Measurements from ENCODE around the gene SPATA6L. TPM values are rescaled to one million over a fixed set of nuclear protein-coding genes. Genes with fewer than 3 reads are reported as not detected.

The SPATA6L gene
- total and polyA plus RNA-seq, 12 donors: 0.55 to 8.3 (median 2.8) TPM

GRCh38 chr9:4618700-4619099 is 47.6 kb downstream of the SPATA6L start:
- intact Hi-C loops (cut with DNase I): no loop called here
- no peak for DNase-seq
- Histone ChIP-seq H3K9me3 (replicated peaks in 1 of 3) (no peaks in the 10 kb centered on the region), H3K27ac (no peak overlapping the region), H3K36me3 (replicated peaks in 1 of 2) (no peaks in the 10 kb centered on the region), H3K27me3 (no peaks in the 10 kb centered on the region), H3K4me1 (replicated peaks in 1 of 2) (no peaks in the 10 kb centered on the region), H3K4me3 (no peak overlapping the region)
- TF ChIP-seq POLR2A (IDR thresholded peaks at IDR 0.05): no peak
- TF ChIP-seq CTCF (IDR thresholded peaks at IDR 0.05): no peak
- WGBS, 4 donors: 86 to 92% (median 89%) methylated on average over 2 of the region's 2 CpGs

GRCh38 chr9:4617752-4618151 is 48.5 kb downstream of the SPATA6L start:
- no peaks in the 10 kb centered on the region for H3K9me3 ChIP-seq (replicated peaks in 1 of 3)
- intact Hi-C loops (cut with DNase I): no loop called here
- no peak overlapping the region for H3K27ac ChIP-seq
- TF ChIP-seq POLR2A (IDR thresholded peaks at IDR 0.05) (no peak), CTCF (IDR thresholded peaks at IDR 0.05) (no peak)
- no peaks in the 10 kb centered on the region for H3K36me3 ChIP-seq (replicated peaks in 1 of 2)
- no peak overlapping the region for H3K4me3 ChIP-seq
- no peaks in the 10 kb centered on the region for H3K4me1 ChIP-seq (replicated peaks in 1 of 2)
- 52 to 73% (median 68%) methylated on average over 3 of the region's 3 CpGs for WGBS, 4 donors
- no peak for DNase-seq
- H3K27me3 ChIP-seq: no peaks in the 10 kb centered on the region

GRCh38 chr9:4615778-4616177 is 50.5 kb downstream of the SPATA6L start:
- Histone ChIP-seq H3K4me1 (replicated peaks in 1 of 2) (no peaks in the 10 kb centered on the region), H3K9me3 (replicated peaks in 1 of 3) (no peaks in the 10 kb centered on the region), H3K27ac (no peak overlapping the region), H3K36me3 (replicated peaks in 1 of 2) (no peaks in the 10 kb centered on the region), H3K27me3 (no peaks in the 10 kb centered on the region), H3K4me3 (no peak overlapping the region)
- DNase-seq: no peak
- TF ChIP-seq CTCF (IDR thresholded peaks at IDR 0.05) (no peak), POLR2A (IDR thresholded peaks at IDR 0.05) (no peak)
- intact Hi-C loops (cut with DNase I): no loop called here
- 76 to 96% (median 89%) methylated on average over 5 of the region's 5 CpGs for WGBS, 4 donors

GRCh38 chr9:4615251-4615650 is 51.0 kb downstream of the SPATA6L start:
- 81 to 86% (median 81%) methylated on average over 4 of the region's 4 CpGs for WGBS, 4 donors
- Histone ChIP-seq H3K4me3 (no peak overlapping the region), H3K27ac (no peak overlapping the region), H3K27me3 (no peaks in the 10 kb centered on the region), H3K4me1 (replicated peaks in 1 of 2) (no peaks in the 10 kb centered on the region), H3K9me3 (replicated peaks in 1 of 3) (no peaks in the 10 kb centered on the region), H3K36me3 (replicated peaks in 1 of 2) (no peaks in the 10 kb centered on the region)
- TF ChIP-seq CTCF (IDR thresholded peaks at IDR 0.05) (no peak), POLR2A (IDR thresholded peaks at IDR 0.05) (no peak)
- intact Hi-C loops (cut with DNase I): no loop called here
- DNase-seq: no peak
